A549 treated with CORT108297 at 1 μM for 4 hours (cell line): ENCODE results near the gene DLK2. TPM values are rescaled to one million over a fixed set of nuclear protein-coding genes. Genes with fewer than 3 reads are reported as not detected.

ENCODE experiments used
- total RNA-seq: library from RNA; stranded (reverse); fragments of 200-300 nt; extraction: Qiagen RNA extraction; gene quantifications from 5 replicates; pipeline ENCODE4 v1.2.3, GENCODE V29; 2022

The DLK2 gene, protein sequence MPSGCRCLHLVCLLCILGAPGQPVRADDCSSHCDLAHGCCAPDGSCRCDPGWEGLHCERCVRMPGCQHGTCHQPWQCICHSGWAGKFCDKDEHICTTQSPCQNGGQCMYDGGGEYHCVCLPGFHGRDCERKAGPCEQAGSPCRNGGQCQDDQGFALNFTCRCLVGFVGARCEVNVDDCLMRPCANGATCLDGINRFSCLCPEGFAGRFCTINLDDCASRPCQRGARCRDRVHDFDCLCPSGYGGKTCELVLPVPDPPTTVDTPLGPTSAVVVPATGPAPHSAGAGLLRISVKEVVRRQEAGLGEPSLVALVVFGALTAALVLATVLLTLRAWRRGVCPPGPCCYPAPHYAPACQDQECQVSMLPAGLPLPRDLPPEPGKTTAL
- total RNA-seq = 3.5 to 8.2 TPM (median 7.0 TPM) in 5 replicates

DNA sequence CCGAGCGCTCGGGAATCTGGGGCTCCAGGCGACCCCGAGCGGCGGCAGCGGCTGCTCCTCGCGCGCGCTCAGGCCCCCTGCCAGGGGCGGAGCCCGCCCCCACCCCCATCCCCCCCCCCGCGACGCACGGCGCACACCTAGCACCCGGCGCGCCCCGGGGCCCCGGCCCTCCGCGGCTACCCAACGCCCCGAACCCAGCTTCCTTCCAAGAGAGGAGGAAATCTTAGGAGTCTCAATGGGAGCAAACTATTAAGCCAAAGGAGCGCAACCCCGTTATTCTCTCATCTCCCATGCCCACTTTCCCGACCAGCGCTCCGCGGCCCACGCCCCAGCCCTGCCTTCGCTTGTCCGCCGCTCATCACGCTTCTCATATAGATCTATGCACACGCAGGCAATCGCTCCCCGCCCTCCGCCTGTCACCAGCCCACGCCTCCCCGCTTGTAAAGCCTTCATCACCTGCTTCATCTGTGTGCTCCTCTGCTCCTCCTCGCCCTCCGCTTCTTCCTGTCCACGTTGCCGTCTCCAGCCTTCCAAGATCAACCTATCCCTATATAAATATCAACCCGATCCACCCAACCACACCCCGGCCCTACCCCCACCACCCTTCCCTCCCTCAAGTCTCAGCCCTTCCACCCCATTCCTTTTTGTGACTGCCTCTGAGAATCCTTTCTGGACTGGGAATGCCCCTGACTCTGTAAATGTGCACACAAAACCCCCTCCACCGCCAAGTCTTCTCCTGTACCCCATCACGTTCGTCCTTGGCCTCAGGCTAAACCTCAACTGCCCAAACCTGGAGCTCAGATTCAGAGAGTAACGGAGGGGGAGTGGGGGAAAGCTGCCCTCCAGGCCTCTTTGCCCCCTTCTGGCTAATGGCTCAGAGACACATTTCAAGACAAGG is at the start of gene DLK2:
TSS of gene DLK2 (minus strand) at position 18 of the 898 bp plus-strand sequence. CDS start 723 bp downstream, outside the sequence.

DNA sequence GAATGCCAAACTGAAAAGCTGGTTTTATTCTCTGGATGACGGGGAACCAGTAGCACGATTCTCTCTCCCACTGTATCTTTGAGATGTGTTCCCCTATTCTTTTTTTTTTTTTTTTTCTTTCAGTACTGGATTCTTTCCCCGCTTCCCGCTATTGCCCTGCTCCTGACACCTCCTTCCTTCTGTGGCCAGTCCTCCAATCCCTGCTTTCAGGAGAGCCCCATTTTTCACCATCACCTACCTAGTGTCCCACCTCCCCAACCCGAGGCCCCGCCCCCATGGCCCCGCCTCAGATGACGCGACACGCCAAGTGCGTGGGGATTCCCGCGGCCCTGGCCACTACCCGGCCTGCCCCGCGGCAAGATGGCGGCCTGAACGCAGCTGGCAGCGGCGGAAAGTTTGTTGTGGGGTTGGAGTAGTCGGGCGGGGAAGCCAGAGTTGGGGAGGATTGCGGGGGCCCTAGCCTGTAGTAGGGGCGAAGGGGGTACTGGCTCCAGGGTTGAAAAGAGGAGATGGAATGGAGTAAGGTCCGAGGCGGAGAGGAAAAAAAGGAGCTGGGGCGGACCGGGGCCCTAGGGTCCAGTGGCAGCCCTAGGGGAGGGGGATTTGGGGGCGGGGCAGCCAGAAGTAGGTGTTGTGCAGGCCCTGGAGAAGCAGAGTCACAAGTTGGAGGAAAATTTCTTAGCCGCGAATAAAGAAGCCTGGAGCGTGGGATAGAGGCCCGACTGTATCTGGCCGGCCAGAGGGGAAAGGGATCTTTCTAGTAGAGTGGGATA is 22.1 kb upstream of the DLK2 start, which contains the start of gene TJAP1:
TSS of gene TJAP1 (plus strand) at position 336 of the 773 bp plus-strand sequence. CDS start 21,432 bp downstream, outside the sequence.

DNA sequence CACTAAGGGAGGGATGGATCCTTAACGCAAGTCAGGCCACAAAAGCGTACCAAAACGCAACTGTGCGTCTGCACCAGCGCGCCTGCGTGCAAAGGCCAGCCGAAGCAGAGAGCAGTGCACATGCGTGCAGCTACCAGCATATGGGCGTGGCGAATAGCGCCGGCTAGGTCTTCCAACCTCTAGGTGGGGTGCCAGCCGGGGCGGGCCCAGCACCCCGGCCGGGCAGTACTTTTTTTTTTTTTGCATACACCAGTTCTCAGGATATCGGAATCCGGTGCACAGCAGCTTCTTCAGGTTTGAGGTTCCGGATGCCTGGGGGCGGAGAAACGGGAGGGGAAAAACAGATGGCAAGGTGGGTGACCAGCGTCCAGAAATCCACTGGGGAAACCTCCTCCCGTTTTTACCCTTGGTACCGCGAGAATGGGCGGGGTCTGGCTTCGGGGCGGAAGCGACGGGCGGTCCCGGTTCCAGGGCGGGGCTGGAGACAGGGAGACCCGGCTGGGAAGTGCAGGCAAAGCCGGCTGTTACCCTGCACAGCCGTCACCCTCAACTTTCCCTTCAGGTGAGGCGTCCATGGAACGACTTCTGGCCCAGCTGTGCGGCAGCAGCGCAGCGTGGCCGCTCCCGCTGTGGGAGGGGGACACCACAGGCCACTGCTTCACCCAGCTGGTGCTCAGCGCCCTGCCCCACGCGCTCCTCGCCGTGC is 27.8 kb downstream of the DLK2 start, which contains the start of gene ABCC10:
TSS of gene ABCC10 (plus strand) at position 136 of the 706 bp plus-strand sequence. CDS start at position 574, 438 bp downstream.

Other genes starting within 250 kb of the DLK2 start
- gene DNPH1, start 226.1 kb downstream of the DLK2 start, total RNA-seq = 70.9 to 113 TPM (median 104 TPM) in 5 replicates
- gene TTBK1, start 212.1 kb downstream of the DLK2 start, total RNA-seq = 0.03 to 0.06 TPM (median 0.05 TPM) in 5 replicates
- gene SLC22A7, start 157.3 kb downstream of the DLK2 start, total RNA-seq = not detected in 5 replicates
- 0.44 to 1.1 TPM (median 0.52 TPM) in 5 replicates for gene CRIP3, start 146.7 kb downstream of the DLK2 start, total RNA-seq
- gene ZNF318, start 85.9 kb downstream of the DLK2 start, total RNA-seq = 3.6 to 5.9 TPM (median 5.3 TPM) in 5 replicates
- gene ABCC10, start 28.0 kb downstream of the DLK2 start, total RNA-seq = 6.0 to 13.1 TPM (median 10.5 TPM) in 5 replicates
- 17.3 to 20.8 TPM (median 20.1 TPM) in 5 replicates for gene TJAP1, start 22.0 kb upstream of the DLK2 start, total RNA-seq
- gene LRRC73, start 54.8 kb upstream of the DLK2 start, total RNA-seq = 0.63 to 1.4 TPM (median 1.3 TPM) in 5 replicates
- 68.9 to 77.0 TPM (median 70.5 TPM) in 5 replicates for gene YIPF3, start 61.4 kb upstream of the DLK2 start, total RNA-seq
- gene POLR1C, start 61.5 kb upstream of the DLK2 start, total RNA-seq = 44.5 to 60.7 TPM (median 49.6 TPM) in 5 replicates
- gene XPO5, start 120.5 kb upstream of the DLK2 start, total RNA-seq = 24.7 to 29.7 TPM (median 29.3 TPM) in 5 replicates
- gene POLH, start 120.6 kb upstream of the DLK2 start, total RNA-seq = 6.9 to 10.9 TPM (median 9.4 TPM) in 5 replicates
- 16.2 to 23.6 TPM (median 21.4 TPM) in 5 replicates for gene GTPBP2, start 173.7 kb upstream of the DLK2 start, total RNA-seq
- gene MAD2L1BP, start 180.3 kb upstream of the DLK2 start, total RNA-seq = 33.4 to 40.0 TPM (median 35.9 TPM) in 5 replicates
- 0.12 to 0.29 TPM (median 0.17 TPM) in 5 replicates for gene RSPH9, start 189.5 kb upstream of the DLK2 start, total RNA-seq
- 44.6 to 49.3 TPM (median 48.9 TPM) in 5 replicates for gene MRPS18A, start 232.2 kb upstream of the DLK2 start, total RNA-seq